Measurements from ENCODE around the gene KCNH1.

GRCh38 chr1:211018690-211019089 lies 115.3 kb downstream of the KCNH1 start:
- TF ChIP-seq CTCF (IDR thresholded peaks at IDR 0.05 in 4 of 5, conservative IDR thresholded peaks at IDR 0.05 in 1 of 5), result no peak
- TF ChIP-seq POLR2A (IDR thresholded peaks at IDR 0.05), result no peak
